Mesangial cell (primary cell): ENCODE data around the gene UTS2R. TPM values are rescaled to one million over a fixed set of nuclear protein-coding genes. Genes with fewer than 3 reads are reported as not detected.

Source experiments
- total RNA-seq: library from RNA; depleted of rRNA; stranded (reverse); fragments of >200 nt; gene quantifications from 2 replicates; pipeline ENCODE4 v1.2.3, GENCODE V29; 2015

The UTS2R gene
- not detected in 2 replicates for total RNA-seq

DNA sequence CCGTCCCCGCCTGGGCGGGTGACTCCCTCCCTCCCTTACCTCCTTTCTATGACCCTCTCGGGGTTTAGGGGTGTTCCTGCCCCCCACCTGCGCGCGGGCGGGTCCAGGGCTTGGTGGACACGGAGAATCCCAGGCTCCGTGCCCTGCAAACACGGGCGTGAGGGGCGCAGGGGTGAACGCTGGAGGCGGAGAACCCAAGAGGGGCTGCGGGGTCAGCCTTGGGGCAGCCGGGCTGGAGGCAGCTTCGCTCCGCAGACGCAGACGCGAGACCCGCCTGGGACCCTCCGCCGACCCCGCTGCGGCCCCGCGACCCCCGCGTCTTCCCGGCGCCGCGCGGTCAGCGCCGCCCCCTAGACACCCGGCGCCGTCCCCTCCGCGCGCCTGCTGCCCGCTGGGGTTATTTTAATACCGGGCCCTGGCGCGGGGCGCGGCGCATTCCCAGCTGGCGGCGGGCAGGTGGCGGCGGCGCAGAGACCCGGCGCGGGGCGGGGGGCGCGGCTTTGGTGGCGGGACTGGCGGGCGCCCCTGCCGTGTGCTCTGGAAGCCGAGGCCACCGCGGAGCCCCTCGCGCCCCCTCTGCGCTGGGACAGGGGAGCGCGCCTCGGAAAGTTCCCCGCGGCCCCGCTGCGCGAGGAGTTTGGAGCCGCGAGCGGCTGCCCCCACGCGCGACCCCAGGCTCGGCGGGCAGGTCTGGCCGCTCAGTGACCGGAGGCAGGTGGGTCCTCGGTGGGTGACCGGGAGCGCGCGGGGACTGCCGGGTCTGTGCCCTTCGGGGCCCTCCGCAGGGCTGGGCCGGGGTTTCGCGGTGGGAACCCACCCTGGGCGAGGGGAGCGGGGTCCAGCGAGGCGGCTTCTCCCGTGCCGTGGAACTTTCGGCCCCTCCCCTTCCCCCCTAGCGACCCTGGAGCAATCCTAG, at the start of gene UTS2R:
Gene UTS2R, plus strand, starts transcription at position 433 of the 916 bp plus-strand sequence. CDS start 2,560 bp downstream, outside the sequence.

GRCh38 chr17:82333279-82334171, 38.0 kb upstream of the UTS2R start, which contains the start of gene SECTM1:
Gene SECTM1, minus strand, starts transcription at chr17:82333766. Its CDS starts 6,526 bp downstream, at chr17:82327240.

GRCh38 chr17:82358465-82359350, 12.9 kb upstream of the UTS2R start, which contains the start of gene TEX19:
Gene TEX19, plus strand, starts transcription at chr17:82359247. Its CDS starts 2,904 bp downstream, at chr17:82362151.

GRCh38 chr17:82418001-82418986, 46.7 kb downstream of the UTS2R start, which contains the start of the genes HEXD and OGFOD3:
Gene HEXD, plus strand, starts transcription at chr17:82418347. Its CDS starts 1,453 bp downstream, at chr17:82419800.
Gene OGFOD3, minus strand, starts transcription at chr17:82418586. Its CDS starts 101 bp downstream, at chr17:82418485.

Other genes with a start within 250 kb of the UTS2R start
- gene CCDC57, start 158.9 kb upstream of the UTS2R start, total RNA-seq = 8.3 and 19.5 TPM in 2 replicates
- gene SLC16A3, start 142.7 kb upstream of the UTS2R start, total RNA-seq = 154 and 199 TPM in 2 replicates
- gene CSNK1D, start 98.1 kb upstream of the UTS2R start, total RNA-seq = 56.4 and 73.3 TPM in 2 replicates
- not detected in 2 replicates for gene CD7, start 54.2 kb upstream of the UTS2R start, total RNA-seq
- gene SECTM1, start 38.0 kb upstream of the UTS2R start, total RNA-seq = 1.5 and 8.2 TPM in 2 replicates
- gene TEX19, start 12.5 kb upstream of the UTS2R start, total RNA-seq = not detected in 2 replicates
- 8.1 and 23.1 TPM in 2 replicates for gene HEXD, start 46.6 kb downstream of the UTS2R start, total RNA-seq
- 29.8 and 55.0 TPM in 2 replicates for gene OGFOD3, start 46.8 kb downstream of the UTS2R start, total RNA-seq
- gene CYBC1, start 79.0 kb downstream of the UTS2R start, total RNA-seq = 67.8 and 114 TPM in 2 replicates
- 30.5 and 34.0 TPM in 2 replicates for gene NARF, start 87.0 kb downstream of the UTS2R start, total RNA-seq
- 44.2 and 48.2 TPM in 2 replicates for gene FOXK2, start 148.0 kb downstream of the UTS2R start, total RNA-seq